EL (cell line): ENCODE results near the gene RNH1.
A peak's percentile ranks its signal among the peaks of the same experiment; 100 is the strongest.
"Not testable (repeated sequence)": the region's sequence is repeated elsewhere in the genome, so short reads cannot be mapped to it uniquely, and the experiment has no call there.

Experiments
- DNase-seq: peaks from one replicate; pipeline ENCODE4 v3.0.0-alpha.2; 2016

The RNH1 gene

DNA sequence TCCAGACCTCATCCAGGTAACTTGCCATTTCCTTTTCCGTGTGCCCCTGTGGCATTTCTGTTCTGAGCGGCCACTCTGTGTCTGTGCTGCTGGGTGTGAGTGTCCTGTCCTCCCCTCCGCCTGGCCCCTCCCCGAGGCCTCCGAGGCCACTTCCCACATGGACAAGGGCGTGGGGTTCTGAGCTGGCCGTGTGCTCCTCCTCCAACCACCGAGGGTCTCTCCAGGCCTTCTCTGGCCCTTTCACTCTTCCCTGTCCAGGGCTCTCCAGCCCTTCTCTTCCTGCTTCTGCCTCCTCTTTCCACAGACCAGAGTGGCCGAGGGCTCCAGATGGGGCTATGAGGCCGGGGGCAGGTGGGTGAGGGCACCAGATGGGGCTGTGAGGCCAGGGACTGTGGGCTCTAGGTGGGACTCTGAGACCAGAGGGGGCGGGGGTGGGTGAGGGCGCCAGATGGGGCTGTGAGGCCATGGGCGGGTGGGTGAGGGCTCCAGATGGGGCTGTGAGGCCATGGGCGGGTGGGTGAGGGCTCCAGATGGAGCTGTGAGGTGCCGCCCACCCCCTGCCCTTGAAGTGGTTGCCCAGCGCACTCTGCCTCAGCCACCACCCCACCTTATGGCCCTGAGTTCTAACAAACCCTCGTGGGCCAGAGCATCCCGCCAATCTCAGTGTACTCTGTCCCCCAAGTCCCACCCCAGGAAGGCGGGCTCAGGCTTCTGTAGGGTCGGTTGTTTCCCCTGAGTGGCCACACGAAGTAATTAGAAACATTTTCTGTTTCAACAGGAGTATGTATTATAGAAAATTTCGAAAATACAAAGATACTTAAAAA is 32.9 kb downstream of the RNH1 start:
- DNase-seq: no peak

- no peak for DNase-seq
These were observed 33.6 kb downstream of the RNH1 start for GRCh38 chr11:473415-473814.

- DNase-seq: no peak
These were observed 34.2 kb downstream of the RNH1 start for GRCh38 chr11:472816-473215.

DNA sequence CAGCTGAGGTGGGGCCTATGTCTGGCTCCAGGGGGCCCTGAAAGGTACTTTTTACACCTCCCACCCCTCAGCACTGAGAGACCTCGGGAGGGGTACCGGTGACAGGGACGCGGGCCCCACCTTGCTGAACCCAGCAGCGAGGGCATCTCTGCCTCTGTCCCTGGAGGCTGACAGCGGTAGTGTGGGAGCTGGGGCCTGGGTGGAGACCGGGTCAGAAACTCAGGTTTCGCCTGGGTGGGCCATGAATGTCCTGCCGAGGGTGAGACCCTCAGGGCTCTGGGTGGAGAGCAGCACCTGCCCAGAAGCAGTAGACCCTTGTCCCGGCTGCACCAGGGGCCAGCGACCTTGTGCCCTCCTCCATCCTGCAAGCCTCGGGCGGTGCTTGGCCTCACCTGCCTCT is 34.8 kb downstream of the RNH1 start:
- no peak for DNase-seq

DNA sequence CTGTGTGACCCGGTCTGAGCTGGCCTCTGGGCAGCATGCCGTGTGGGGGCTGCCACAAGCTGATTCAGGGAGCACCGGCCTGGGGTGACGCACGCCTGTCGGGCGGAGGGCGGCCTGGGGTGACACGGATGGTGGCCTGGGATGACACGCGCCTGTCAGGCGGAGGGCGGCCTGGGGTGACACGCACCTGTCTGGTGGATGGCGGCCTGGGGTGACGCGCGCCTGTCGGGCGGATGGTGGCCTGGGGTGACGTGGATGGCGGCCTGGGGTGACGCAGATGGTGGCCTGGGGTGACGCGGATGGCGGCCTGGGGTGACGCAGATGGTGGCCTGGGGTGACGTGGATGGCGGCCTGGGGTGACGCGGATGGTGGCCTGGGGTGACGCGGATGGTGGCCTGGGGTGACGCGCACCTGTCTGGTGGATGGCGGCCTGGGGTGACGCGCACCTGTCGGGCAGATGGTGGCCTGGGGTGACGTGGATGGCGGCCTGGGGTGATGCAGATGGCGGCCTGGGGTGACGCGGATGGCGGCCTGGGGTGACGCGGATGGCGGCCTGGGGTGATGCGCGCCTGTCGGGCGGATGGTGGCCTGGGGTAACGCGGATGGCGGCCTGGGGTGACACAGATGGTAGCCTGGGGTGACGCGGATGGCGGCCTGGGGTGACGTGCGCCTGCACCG is 35.4 kb downstream of the RNH1 start:
- no peak for DNase-seq

GRCh38 chr11:469684-470560 is 37.1 kb downstream of the RNH1 start:
- peak; percentile 70 for DNase-seq

- not testable (repeated sequence) for DNase-seq
These were observed 37.9 kb downstream of the RNH1 start for GRCh38 chr11:469026-469683.

DNA sequence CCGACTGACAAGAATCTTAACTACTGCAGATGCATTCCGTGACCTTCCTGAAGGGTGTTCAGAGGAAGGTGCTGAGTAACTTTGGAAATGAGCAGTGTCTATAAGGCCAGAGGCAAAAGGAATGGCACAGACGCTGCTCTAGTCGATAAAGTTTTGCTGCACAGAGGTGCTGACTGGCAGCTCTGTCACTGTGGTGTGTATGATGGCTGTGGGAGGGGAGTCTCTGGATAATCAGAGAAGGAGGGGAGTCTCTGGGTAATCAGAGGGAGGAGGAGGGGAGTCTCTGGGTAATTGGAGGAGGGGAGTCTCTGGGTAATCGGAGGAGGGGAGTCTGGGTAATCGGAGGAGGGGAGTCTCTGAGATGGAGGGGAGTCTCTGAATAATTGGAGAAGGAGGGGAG is 38.5 kb downstream of the RNH1 start:
- no peak for DNase-seq

DNA sequence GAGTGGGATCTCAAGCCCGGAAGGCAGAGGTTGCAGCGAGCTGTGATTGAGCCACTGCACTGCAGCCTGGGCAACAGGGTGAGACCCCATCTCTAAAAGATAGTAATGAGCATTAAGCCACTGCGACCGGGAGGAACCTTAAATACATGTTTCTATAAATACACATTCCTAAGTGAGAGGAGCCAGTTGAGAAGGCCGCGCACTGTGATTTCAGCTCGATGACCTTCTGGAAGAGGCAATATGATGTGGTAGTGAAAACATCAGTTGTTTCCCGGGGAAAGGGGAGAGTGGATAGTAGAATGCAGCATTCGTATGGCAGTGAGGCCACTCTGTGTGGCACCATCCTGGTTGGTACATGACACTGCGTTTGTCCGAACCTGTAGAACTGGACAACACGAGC is 39.0 kb downstream of the RNH1 start:
- no peak for DNase-seq

GRCh38 chr11:465896-466530 is 41.0 kb downstream of the RNH1 start:
- no peak for DNase-seq

DNA sequence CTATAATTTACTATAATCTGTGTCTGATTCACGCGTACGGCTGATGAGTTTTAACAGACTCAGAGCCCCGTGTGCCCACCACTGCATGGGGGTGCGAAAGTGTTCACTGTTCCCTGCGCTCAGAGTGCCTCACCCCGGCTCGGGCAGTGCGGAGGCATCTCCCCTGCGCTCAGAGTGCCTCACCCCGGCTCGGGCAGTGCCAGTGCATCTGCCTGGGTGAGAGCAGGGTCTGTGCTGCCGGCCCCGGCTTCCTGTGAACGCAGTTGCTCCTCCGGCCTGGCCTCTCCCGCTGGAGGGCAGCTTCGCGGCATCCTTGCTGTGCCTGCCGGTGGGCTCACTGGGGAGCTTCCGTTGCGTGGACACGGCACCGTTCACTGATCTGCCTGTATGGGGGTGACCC is 42.7 kb downstream of the RNH1 start:
- no peak for DNase-seq

GRCh38 chr11:462107-462890 is 44.7 kb downstream of the RNH1 start:
- no peak for DNase-seq

DNA sequence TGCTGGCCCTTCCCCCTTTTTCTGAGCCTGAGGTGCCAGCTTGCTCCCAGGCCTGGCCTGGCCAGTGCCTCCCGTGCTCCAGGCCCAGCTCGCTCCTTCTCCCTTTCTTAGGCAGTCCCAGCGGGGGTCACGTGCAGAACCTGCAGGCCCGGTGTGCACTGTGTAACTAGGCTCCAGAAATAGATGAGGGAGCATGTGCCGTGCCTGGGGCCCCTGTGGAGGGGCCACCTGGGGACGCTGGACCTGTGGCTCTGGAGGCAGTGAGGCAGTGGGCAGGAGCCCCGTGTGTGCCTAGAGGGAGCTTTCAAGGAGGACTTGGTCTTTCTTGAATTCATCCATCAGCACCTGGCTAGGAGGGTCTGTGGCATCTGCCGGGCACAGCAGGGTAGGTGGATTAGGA is 45.4 kb downstream of the RNH1 start:
- no peak for DNase-seq

- no peak for DNase-seq
These were observed 46.5 kb downstream of the RNH1 start for GRCh38 chr11:460331-461199.

GRCh38 chr11:459511-460220 is 47.4 kb downstream of the RNH1 start:
- DNase-seq: no peak

DNA sequence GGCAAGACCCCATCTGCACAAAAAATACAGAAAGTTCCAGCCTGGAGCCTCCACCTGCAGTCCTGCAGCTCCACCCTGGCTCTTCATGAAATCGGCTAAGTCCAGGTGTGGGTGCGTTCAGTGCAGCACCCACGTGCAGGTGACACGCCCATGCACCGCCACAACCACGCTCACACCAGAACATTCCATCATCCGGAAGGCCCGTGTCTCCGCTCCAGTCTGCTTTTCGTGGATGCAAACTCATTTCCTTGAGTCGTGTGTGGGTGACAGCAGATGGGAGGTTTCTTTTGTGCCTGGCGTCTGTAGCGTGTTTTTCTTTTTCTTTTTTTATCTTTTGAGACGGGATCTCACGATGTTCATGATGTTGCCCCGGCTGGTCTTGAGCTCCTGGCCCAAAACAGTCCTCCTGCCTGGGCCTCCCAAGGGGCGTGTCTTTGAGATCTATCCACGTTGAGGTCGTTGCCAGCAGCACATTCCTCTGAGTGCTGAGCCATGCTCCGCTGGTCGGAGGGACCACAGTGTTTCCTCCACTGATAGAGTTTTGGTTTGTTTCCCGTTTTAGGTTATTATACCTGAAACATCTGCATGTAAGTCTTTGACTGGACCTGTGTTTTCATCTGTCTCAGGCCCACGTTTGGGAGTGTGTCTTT is 49.8 kb downstream of the RNH1 start:
- no peak for DNase-seq

DNA sequence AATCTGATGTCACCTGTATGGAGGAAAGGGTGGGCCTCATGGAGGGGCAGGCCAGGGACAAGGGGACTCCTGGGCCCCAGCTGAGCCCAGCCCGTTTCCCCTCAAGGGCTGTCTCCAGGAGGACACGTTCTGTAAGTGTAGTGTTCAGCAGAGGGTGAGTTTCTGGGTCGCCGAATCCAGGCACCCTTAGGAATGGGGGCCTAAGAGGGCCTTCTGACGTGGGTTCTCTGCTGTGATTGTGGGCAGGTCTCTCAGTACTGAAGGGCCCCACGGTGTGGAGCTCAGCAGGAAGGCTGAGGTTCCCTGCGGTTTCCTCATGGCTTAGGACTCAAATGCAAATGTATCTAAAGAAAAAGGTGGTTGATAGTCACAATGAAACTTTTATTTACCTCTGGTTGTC is 50.5 kb downstream of the RNH1 start:
- no peak for DNase-seq

DNA sequence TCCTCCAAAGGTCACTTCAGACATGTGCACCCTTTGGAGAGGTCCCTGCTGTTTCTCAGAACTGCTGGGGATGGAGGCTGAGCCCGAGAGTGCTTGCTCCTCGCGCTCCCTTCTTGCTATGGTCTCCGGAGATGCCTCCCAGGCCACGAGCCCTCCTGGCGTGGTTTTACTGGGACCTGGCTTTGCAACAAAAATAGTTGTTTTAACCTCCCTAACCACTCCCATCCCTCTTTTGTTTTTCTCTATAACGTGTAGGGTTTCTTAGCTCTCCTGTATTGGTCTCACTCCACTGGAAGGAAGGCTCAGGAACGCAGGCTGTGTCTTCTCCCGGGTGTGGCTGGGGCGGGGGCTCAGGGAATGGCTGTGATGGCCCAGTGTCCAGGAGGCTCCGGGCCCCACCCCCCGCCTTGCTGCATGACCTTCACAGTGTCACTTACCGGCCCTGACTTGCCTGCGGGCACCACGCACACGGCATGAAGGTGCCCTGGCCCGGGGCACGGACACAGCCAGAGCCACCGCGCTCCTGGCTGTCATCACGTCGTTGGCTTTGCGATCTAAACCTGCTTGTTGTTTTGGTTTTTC is 51.4 kb downstream of the RNH1 start:
- no peak for DNase-seq
